Measurements from ENCODE around the gene TMEM271. TPM values are rescaled to one million over a fixed set of nuclear protein-coding genes. Genes with fewer than 3 reads are reported as not detected.

Gene TMEM271
- total RNA-seq, 1 experiment from 2014 or later = not detected

- BruUV-seq (replicated peaks) = no TSS peak
- TF ChIP-seq CTCF (IDR thresholded peaks at IDR 0.05; ENCODE audit: insufficient read depth in 1 of 2, low read depth in 1 of 2, low read length in 1 of 2, severe bottlenecking in 1 of 2, unreplicated experiment in 1 of 2) = no peak
- no peaks in the 10 kb centered on the region for H3K9me3 ChIP-seq
- H3K4me3 ChIP-seq (ENCODE audit: low read depth, low read length) = no peak overlapping the region
- POLR2A ChIA-PET = no interaction called here
- no peaks in the 10 kb centered on the region for H3K4me1 ChIP-seq
- H3K27me3 ChIP-seq (replicated peaks; ENCODE audit: control insufficient read depth, insufficient read depth, low read length) = no peaks in the 10 kb centered on the region
- no peaks in the 10 kb centered on the region for H3K36me3 ChIP-seq (ENCODE audit: control insufficient read depth, insufficient read depth, low read length)
- Mint-ChIP-seq H3K4me3 (ENCODE audit: unreplicated experiment) (no peak overlapping the region), H3K9me3 (ENCODE audit: unreplicated experiment) (peaks cover 12% of the 10 kb centered on the region), H3K27ac (ENCODE audit: unreplicated experiment) (no peak overlapping the region), H3K36me3 (ENCODE audit: insufficient read depth, unreplicated experiment) (no peaks in the 10 kb centered on the region), H3K27me3 (ENCODE audit: insufficient read depth, unreplicated experiment) (peaks cover 3% of the 10 kb centered on the region), H3K4me1 (ENCODE audit: low read depth, unreplicated experiment) (no peaks in the 10 kb centered on the region)
- intact Hi-C loops (cut with micrococcal nuclease; ENCODE audit: unreplicated experiment) = no loop called here
- DNase-seq = no peak
- CTCF ChIA-PET = no interaction called here
These were observed 14.7 kb downstream of the TMEM271 start for GRCh38 chr4:561426-561825.

- DNase-seq = no peak
- H3K36me3 ChIP-seq (ENCODE audit: control insufficient read depth, insufficient read depth, low read length) = no peaks in the 10 kb centered on the region
- TF ChIP-seq CTCF (IDR thresholded peaks at IDR 0.05; ENCODE audit: insufficient read depth in 1 of 2, low read depth in 1 of 2, low read length in 1 of 2, severe bottlenecking in 1 of 2, unreplicated experiment in 1 of 2) = no peak
- Mint-ChIP-seq H3K27ac (ENCODE audit: unreplicated experiment) (no peak overlapping the region), H3K9me3 (ENCODE audit: unreplicated experiment) (peaks cover 12% of the 10 kb centered on the region), H3K4me3 (ENCODE audit: unreplicated experiment) (no peak overlapping the region), H3K27me3 (ENCODE audit: insufficient read depth, unreplicated experiment) (peaks cover 3% of the 10 kb centered on the region), H3K4me1 (ENCODE audit: low read depth, unreplicated experiment) (no peaks in the 10 kb centered on the region), H3K36me3 (ENCODE audit: insufficient read depth, unreplicated experiment) (no peaks in the 10 kb centered on the region)
- H3K9me3 ChIP-seq = no peaks in the 10 kb centered on the region
- BruUV-seq (replicated peaks) = no TSS peak
- H3K4me1 ChIP-seq = no peaks in the 10 kb centered on the region
- ChIA-PET POLR2A (no interaction called here), CTCF (no interaction called here)
- H3K27me3 ChIP-seq (replicated peaks; ENCODE audit: control insufficient read depth, insufficient read depth, low read length) = no peaks in the 10 kb centered on the region
- intact Hi-C loops (cut with micrococcal nuclease; ENCODE audit: unreplicated experiment) = no loop called here
- H3K4me3 ChIP-seq (ENCODE audit: low read depth, low read length) = no peak overlapping the region
These were observed 15.3 kb downstream of the TMEM271 start for GRCh38 chr4:560731-561291.

- no TSS peak for BruUV-seq (replicated peaks)
These were observed 16.0 kb downstream of the TMEM271 start for GRCh38 chr4:560061-560460.

More at GRCh38 chr4:560061-560460, 16.0 kb downstream of the TMEM271 start:
- ChIA-PET POLR2A (no interaction called here), CTCF (no interaction called here)
- Mint-ChIP-seq H3K4me1 (ENCODE audit: low read depth, unreplicated experiment) (no peaks in the 10 kb centered on the region), H3K9me3 (ENCODE audit: unreplicated experiment) (peaks cover 12% of the 10 kb centered on the region), H3K36me3 (ENCODE audit: insufficient read depth, unreplicated experiment) (no peaks in the 10 kb centered on the region), H3K27ac (ENCODE audit: unreplicated experiment) (no peak overlapping the region), H3K27me3 (ENCODE audit: insufficient read depth, unreplicated experiment) (peaks cover 3% of the 10 kb centered on the region), H3K4me3 (ENCODE audit: unreplicated experiment) (no peak overlapping the region)
- intact Hi-C loops (cut with micrococcal nuclease; ENCODE audit: unreplicated experiment) = no loop called here
- H3K9me3 ChIP-seq = no peaks in the 10 kb centered on the region
- H3K4me1 ChIP-seq = no peaks in the 10 kb centered on the region
- TF ChIP-seq CTCF (IDR thresholded peaks at IDR 0.05; ENCODE audit: insufficient read depth in 1 of 2, low read depth in 1 of 2, low read length in 1 of 2, severe bottlenecking in 1 of 2, unreplicated experiment in 1 of 2) = no peak
- H3K27me3 ChIP-seq (replicated peaks; ENCODE audit: control insufficient read depth, insufficient read depth, low read length) = no peaks in the 10 kb centered on the region
- DNase-seq = no peak
- H3K36me3 ChIP-seq (ENCODE audit: control insufficient read depth, insufficient read depth, low read length) = no peaks in the 10 kb centered on the region
- H3K4me3 ChIP-seq (ENCODE audit: low read depth, low read length) = no peak overlapping the region
